GM12878 (cell line): ENCODE measurements around the gene CHCHD6. TPM values are rescaled to one million over a fixed set of nuclear protein-coding genes. Genes with fewer than 3 reads are reported as not detected.

ENCODE experiments used
- ATAC-seq: fragments of 200-7000 bp; cut with Tn5 transposase; 3 replicates; pipeline ENCODE4 v1.9.1; 2020; ENCODE audit warnings: mild to moderate bottlenecking, moderate library complexity
- BruUV-seq: library from RNA; stranded (reverse); fragments of 400-500 nt; replicated peaks from 2 replicates; lab custom pipeline; 2021; lab: Mats Ljungman, UMichigan
- CTCF ChIA-PET: fragments of 300-600 bp; sonication (Branson Sonifier 250); formaldehyde crosslinking; extraction: SDS; loops from one replicate; lab custom pipeline; 2021; ENCODE audit warnings: inconsistent platforms; lab: Yijun Ruan, JAX
- POLR2A ChIA-PET: fragments of 350-600 bp; formaldehyde crosslinking; extraction: SDS; loops from one replicate; lab custom pipeline; 2021; ENCODE audit warnings: inconsistent platforms; lab: Charles Lee
- RAD21 ChIA-PET: fragments of 300-600 bp; sonication (Branson Sonifier 250); formaldehyde crosslinking; loops from one replicate; lab custom pipeline; 2023; ENCODE audit warnings: antibody characterized with exemption; ENCODE audit not compliant: unreplicated experiment; lab: Charles Lee
- SMC1A ChIA-PET: fragments of 300-600 bp; sonication (Branson Sonifier 250); formaldehyde crosslinking; loops from one replicate; lab custom pipeline; 2023; ENCODE audit not compliant: unreplicated experiment, uncharacterized antibody; lab: Charles Lee
- DNase-seq: peaks from one replicate; pipeline ENCODE4 v3.0.0-alpha.2; 2011; ENCODE audit warnings: low read depth, low spot score
- FAIRE-seq: peaks from 3 replicates; lab custom pipeline; 2011; peaks lifted over from hg19 to GRCh38; lab: Jason Lieb, UNC
- H2AFZ ChIP-seq: 2 replicates; pipeline ENCODE4 v1.6.0; 2011; ENCODE audit warnings: low read depth, low read length, control low read depth; ENCODE audit not compliant: control insufficient read depth
- H3K27ac ChIP-seq: 2 replicates; pipeline ENCODE4 v1.5.1; 2011; ENCODE audit warnings: control low read depth; ENCODE audit not compliant: control insufficient read depth, insufficient read depth
- H3K27me3 ChIP-seq, 2 experiments: replicated peaks in 1 of 2; 2 replicates each; pipeline versions ENCODE4 v1.6.0 to v1.6.1; 2011; ENCODE audit warnings: low read length in 1 of 2; ENCODE audit not compliant: control insufficient read depth in 2 of 2, insufficient read depth in 2 of 2
- H3K36me3 ChIP-seq, 2 experiments: 2 replicates each; pipeline ENCODE4 v1.5.1; 2011; ENCODE audit warnings: low read length in 1 of 2; ENCODE audit not compliant: control insufficient read depth in 2 of 2, insufficient read depth in 2 of 2
- H3K4me1 ChIP-seq: 2 replicates; pipeline ENCODE4 v1.6.1; 2011; ENCODE audit warnings: mild to moderate bottlenecking, low read length, moderate library complexity, mixed read lengths; ENCODE audit not compliant: control insufficient read depth, insufficient read depth
- H3K4me2 ChIP-seq: 2 replicates; pipeline ENCODE4 v1.6.0; 2011; ENCODE audit warnings: control low read depth; ENCODE audit not compliant: control insufficient read depth, insufficient read depth
- H3K4me3 ChIP-seq: fragments of 200-600 bp; sonication (generic); 2 replicates; pipeline ENCODE4 v1.5.1; 2016
- H3K79me2 ChIP-seq: 2 replicates; pipeline ENCODE4 v1.6.0; 2011; ENCODE audit warnings: low read length; ENCODE audit not compliant: control insufficient read depth, insufficient read depth
- H3K9ac ChIP-seq: 2 replicates; pipeline ENCODE4 v1.8.0; 2011; ENCODE audit warnings: low read length, control low read depth, mixed read lengths; ENCODE audit not compliant: control insufficient read depth, insufficient read depth
- H3K9me3 ChIP-seq: replicated peaks from 3 replicates; pipeline ENCODE4 v1.5.1; 2011; ENCODE audit warnings: mild to moderate bottlenecking, low read length; ENCODE audit not compliant: control insufficient read depth, insufficient read depth
- H4K20me1 ChIP-seq: 2 replicates; pipeline ENCODE4 v1.6.0; 2011; ENCODE audit not compliant: control insufficient read depth, insufficient read depth
- EGR1 ChIP-seq, 2 experiments: IDR thresholded peaks; 1 replicate in 1 of 2; 2 replicates in 1 of 2; pipeline ENCODE4 v1.6.1; 2011 to 2012; ENCODE audit warnings: low read depth in 2 of 2, low read length in 2 of 2, borderline replicate concordance in 1 of 2, mild to moderate bottlenecking in 1 of 2, moderate library complexity in 1 of 2
- ESRRA ChIP-seq: IDR thresholded peaks from 2 replicates; pipeline ENCODE4 v1.6.1; 2012; ENCODE audit warnings: mild to moderate bottlenecking, low read length, improper control_type of control experiment
- HDAC2 ChIP-seq: fragments of 200-600 bp; sonication (generic); IDR thresholded peaks from 2 replicates; pipeline ENCODE4 v1.6.1; 2017
- IRF4 ChIP-seq: IDR thresholded peaks from 2 replicates; pipeline ENCODE4 v1.6.1; 2011; ENCODE audit warnings: low read depth, low read length
- PAX5 ChIP-seq: IDR thresholded peaks from 2 replicates; pipeline ENCODE4 v1.6.1; 2011; ENCODE audit warnings: low read depth, low read length, borderline replicate concordance
- RB1 ChIP-seq: fragments of 450-650 bp; formaldehyde crosslinking; IDR thresholded peaks from 2 replicates; pipeline ENCODE4 v1.6.1; 2017; ENCODE audit warnings: mild to moderate bottlenecking, borderline replicate concordance
- RCOR1 ChIP-seq: conservative IDR thresholded peaks from 2 replicates; pipeline ENCODE4 v1.6.1; 2012; ENCODE audit warnings: low read depth, low read length, improper control_type of control experiment
- RFX5 ChIP-seq: IDR thresholded peaks from 2 replicates; pipeline ENCODE4 v1.6.1; 2011; ENCODE audit warnings: low read depth, low read length, improper control_type of control experiment
- SMARCA5 ChIP-seq: fragments of 450-650 bp; IDR thresholded peaks from 2 replicates; pipeline ENCODE4 v1.6.1; 2017; ENCODE audit warnings: mild to moderate bottlenecking
- SRF ChIP-seq, 2 experiments: IDR thresholded peaks; 2 replicates each; pipeline ENCODE4 v1.6.1; 2011; ENCODE audit warnings: low read depth in 2 of 2, low read length in 2 of 2, mild to moderate bottlenecking in 1 of 2, moderate library complexity in 1 of 2
- STAT3 ChIP-seq: IDR thresholded peaks from 2 replicates; pipeline ENCODE4 v1.6.1; 2011; ENCODE audit warnings: low read depth, low read length, improper control_type of control experiment
- TCF12 ChIP-seq: IDR thresholded peaks from 2 replicates; pipeline ENCODE4 v1.6.1; 2011; ENCODE audit warnings: low read depth, mild to moderate bottlenecking, low read length
- TCF3 ChIP-seq: IDR thresholded peaks from 2 replicates; pipeline ENCODE4 v1.6.1; 2012; ENCODE audit warnings: low read depth, mild to moderate bottlenecking, low read length, borderline replicate concordance; ENCODE audit not compliant: insufficient read depth
- WGBS: methylation state at CpG from one replicate; pipeline ENCODE4 v1.1.6; 2016; ENCODE audit warnings: low lambda C conversion rate; ENCODE audit not compliant: insufficient replicate concordance, insufficient coverage; ENCODE audit errors: missing lambda C conversion rate; 5-methylcytosine and 5-hydroxymethylcytosine counted together
- in situ Hi-C: fragments of 300-500 bp; cut with MboI; formaldehyde crosslinking; loops from 9 replicates; pipeline ENCODE4 v1.14.3; 2018; ENCODE audit warnings: mixed read lengths
- intact Hi-C: fragments of 100-400 bp; cut with micrococcal nuclease; formaldehyde crosslinking; loops from one replicate; pipeline ENCODE4 v1.14.2; 2022; ENCODE audit not compliant: unreplicated experiment
- polyA plus RNA-seq, 11 experiments: library from polyadenylated mRNA; depleted of rRNA in 4 of 11; unstranded in 6 of 11; stranded (reverse) in 5 of 11; fragments of >200 nt; fragmentation: Nextera tagmentation in 4 of 11; fragmentation: Illumina TruSeq in 1 of 11; extraction: Ambion mirVana in 4 of 11; extraction: Trizol in 1 of 11; gene quantifications; 1 replicate in 1 of 11; 2 replicates in 10 of 11; pipeline versions ENCODE4 v1.2.1 to v1.2.3, GENCODE V29; 2011 to 2016; ENCODE audit warnings: inconsistent platforms in 2 of 11, missing spikeins in 2 of 11, low read depth in 1 of 11
- total RNA-seq, 4 experiments: library from RNA; depleted of rRNA in 3 of 4; stranded (reverse); fragments of >200 nt in 3 of 4; fragmentation: Illumina TruSeq in 1 of 4; extraction: Trizol in 1 of 4; gene quantifications; 2 replicates each; pipeline versions ENCODE4 v1.2.1 to v1.2.3, GENCODE V29; 2013 to 2021
- TF ChIP-seq, protein P1 (sequence below): fragments of 450-650 bp; IDR thresholded peaks from 2 replicates; pipeline ENCODE4 v1.6.1; 2017; ENCODE audit warnings: mild to moderate bottlenecking, moderate library complexity
- TF ChIP-seq, protein P2 (sequence below): IDR thresholded peaks from 2 replicates; pipeline ENCODE4 v1.6.1; 2012; ENCODE audit warnings: low read depth, low read length, improper control_type of control experiment

The CHCHD6 gene
- total and polyA plus RNA-seq, 10 of the 15 experiments (the other 5 are each of a cell fraction or from before 2014, with no cell fraction given) = 2.7 to 16.7 (median 12.3) TPM

GRCh38 chr3:126742057-126742456, 38.0 kb downstream of the CHCHD6 start:
- H3K9me3 ChIP-seq = no peaks in the 10 kb centered on the region; the same call in 2 of the 3 replicates
- no peak overlapping the region for H3K9ac ChIP-seq
- no peak overlapping the region for H3K27ac ChIP-seq
- no peak overlapping the region for H3K4me3 ChIP-seq
- H3K27me3 ChIP-seq = no peaks in the 10 kb centered on the region
- SMC1A ChIA-PET = interaction anchor here (1.8 kb wide), 1 partner anchor 10 kb away, joined by 6 read pairs; no protein-coding TSS in a partner anchor
- DNase-seq = no peak
- no TSS peak for BruUV-seq
- no peaks in the 10 kb centered on the region for H3K4me1 ChIP-seq
- H4K20me1 ChIP-seq = no peaks in the 10 kb centered on the region; the same call in 1 of the 2 replicates
- H3K79me2 ChIP-seq = no peaks in the 10 kb centered on the region
- RAD21 ChIA-PET = no interaction called here
- H3K4me2 ChIP-seq = no peak overlapping the region
- no peak for FAIRE-seq
- no peaks in the 10 kb centered on the region; a peak in 1 of 4 replicates for H3K36me3 ChIP-seq
- H2AFZ ChIP-seq = no peak overlapping the region
- no peak for TF ChIP-seq TCF3
- no peak for TF ChIP-seq IRF4
- no peak for TF ChIP-seq TCF12
- TF ChIP-seq SMARCA5 = no peak
- no peak for TF ChIP-seq STAT3
- TF ChIP-seq PAX5 = no peak
- TF ChIP-seq, protein P1, sequence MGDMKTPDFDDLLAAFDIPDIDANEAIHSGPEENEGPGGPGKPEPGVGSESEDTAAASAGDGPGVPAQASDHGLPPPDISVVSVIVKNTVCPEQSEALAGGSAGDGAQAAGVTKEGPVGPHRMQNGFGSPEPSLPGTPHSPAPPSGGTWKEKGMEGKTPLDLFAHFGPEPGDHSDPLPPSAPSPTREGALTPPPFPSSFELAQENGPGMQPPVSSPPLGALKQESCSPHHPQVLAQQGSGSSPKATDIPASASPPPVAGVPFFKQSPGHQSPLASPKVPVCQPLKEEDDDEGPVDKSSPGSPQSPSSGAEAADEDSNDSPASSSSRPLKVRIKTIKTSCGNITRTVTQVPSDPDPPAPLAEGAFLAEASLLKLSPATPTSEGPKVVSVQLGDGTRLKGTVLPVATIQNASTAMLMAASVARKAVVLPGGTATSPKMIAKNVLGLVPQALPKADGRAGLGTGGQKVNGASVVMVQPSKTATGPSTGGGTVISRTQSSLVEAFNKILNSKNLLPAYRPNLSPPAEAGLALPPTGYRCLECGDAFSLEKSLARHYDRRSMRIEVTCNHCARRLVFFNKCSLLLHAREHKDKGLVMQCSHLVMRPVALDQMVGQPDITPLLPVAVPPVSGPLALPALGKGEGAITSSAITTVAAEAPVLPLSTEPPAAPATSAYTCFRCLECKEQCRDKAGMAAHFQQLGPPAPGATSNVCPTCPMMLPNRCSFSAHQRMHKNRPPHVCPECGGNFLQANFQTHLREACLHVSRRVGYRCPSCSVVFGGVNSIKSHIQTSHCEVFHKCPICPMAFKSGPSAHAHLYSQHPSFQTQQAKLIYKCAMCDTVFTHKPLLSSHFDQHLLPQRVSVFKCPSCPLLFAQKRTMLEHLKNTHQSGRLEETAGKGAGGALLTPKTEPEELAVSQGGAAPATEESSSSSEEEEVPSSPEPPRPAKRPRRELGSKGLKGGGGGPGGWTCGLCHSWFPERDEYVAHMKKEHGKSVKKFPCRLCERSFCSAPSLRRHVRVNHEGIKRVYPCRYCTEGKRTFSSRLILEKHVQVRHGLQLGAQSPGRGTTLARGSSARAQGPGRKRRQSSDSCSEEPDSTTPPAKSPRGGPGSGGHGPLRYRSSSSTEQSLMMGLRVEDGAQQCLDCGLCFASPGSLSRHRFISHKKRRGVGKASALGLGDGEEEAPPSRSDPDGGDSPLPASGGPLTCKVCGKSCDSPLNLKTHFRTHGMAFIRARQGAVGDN = no peak
- TF ChIP-seq, protein P2, sequence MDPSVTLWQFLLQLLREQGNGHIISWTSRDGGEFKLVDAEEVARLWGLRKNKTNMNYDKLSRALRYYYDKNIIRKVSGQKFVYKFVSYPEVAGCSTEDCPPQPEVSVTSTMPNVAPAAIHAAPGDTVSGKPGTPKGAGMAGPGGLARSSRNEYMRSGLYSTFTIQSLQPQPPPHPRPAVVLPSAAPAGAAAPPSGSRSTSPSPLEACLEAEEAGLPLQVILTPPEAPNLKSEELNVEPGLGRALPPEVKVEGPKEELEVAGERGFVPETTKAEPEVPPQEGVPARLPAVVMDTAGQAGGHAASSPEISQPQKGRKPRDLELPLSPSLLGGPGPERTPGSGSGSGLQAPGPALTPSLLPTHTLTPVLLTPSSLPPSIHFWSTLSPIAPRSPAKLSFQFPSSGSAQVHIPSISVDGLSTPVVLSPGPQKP = no peak
- no peak for TF ChIP-seq HDAC2
- no peak for TF ChIP-seq RCOR1
- TF ChIP-seq RB1 = no peak
- no peak for TF ChIP-seq RFX5
- no peak for TF ChIP-seq SRF (IDR thresholded peaks at IDR 0.05; ENCODE audit: low read depth in 2 of 2, low read length in 2 of 2)
- TF ChIP-seq ESRRA = no peak
- no peak for TF ChIP-seq EGR1 (IDR thresholded peaks at IDR 0.05; ENCODE audit: borderline replicate concordance in 1 of 2, low read depth in 2 of 2, low read length in 2 of 2)
- intact Hi-C loops = no loop called here
- CTCF ChIA-PET = interaction anchor here (1.6 kb wide), 1 partner anchor 10 kb away, joined by 4 read pairs; no protein-coding TSS in a partner anchor
- no peak for ATAC-seq
- in situ Hi-C loops = no loop called here
- POLR2A ChIA-PET = no interaction called here
- WGBS = 88% methylated on average over 5 of the region's 5 CpGs
